Sigmoid colon (tissue), 7 donors: Measurements from ENCODE around the gene FUOM. TPM values are rescaled to one million over a fixed set of nuclear protein-coding genes. Genes with fewer than 3 reads are reported as not detected.
A peak's percentile ranks its signal among the peaks of the same experiment; 100 is the strongest.

ENCODE experiments used
- DNase-seq: peaks from one replicate; pipeline ENCODE4 v3.0.0-alpha.2; 2019
- H3K27ac ChIP-seq, 4 donors: fragments of 200-600 bp; sonication (generic); one replicate each; pipeline ENCODE4 v1.5.1; 2016 to 2019; ENCODE audit warnings: mild to moderate bottlenecking in 1 of 4
- H3K27me3 ChIP-seq, 3 donors: fragments of 200-600 bp; sonication (generic); one replicate each; pipeline ENCODE4 v1.5.1; 2019; ENCODE audit warnings: mild to moderate bottlenecking in 1 of 3
- H3K36me3 ChIP-seq, 4 donors: fragments of 200-600 bp; sonication (generic); one replicate each; pipeline ENCODE4 v1.5.1; 2016 to 2019
- H3K4me1 ChIP-seq, 4 donors: fragments of 200-600 bp; sonication (generic); one replicate each; pipeline ENCODE4 v1.5.1; 2017 to 2019
- H3K4me3 ChIP-seq, 4 donors: fragments of 200-600 bp; sonication (generic); one replicate each; pipeline ENCODE4 v1.5.1; 2017 to 2019; ENCODE audit warnings: mild to moderate bottlenecking in 2 of 4, moderate library complexity in 1 of 4
- H3K9me3 ChIP-seq, 4 donors: fragments of 200-600 bp in 3 of 4; sonication (generic) in 3 of 4; one replicate each; pipeline versions ENCODE4 v1.5.1 to v1.6.1; 2013 to 2019
- CTCF ChIP-seq, 4 experiments: fragments of 450-650 bp in 3 of 4; fragments of 200-600 bp in 1 of 4; IDR thresholded peaks; one replicate each; pipeline ENCODE4 v1.5.1; 2016 to 2019; ENCODE audit warnings: antibody characterized with exemption in 4 of 4, mild to moderate bottlenecking in 3 of 4, moderate library complexity in 2 of 4
- EP300 ChIP-seq, 4 donors: sonication (generic); formaldehyde crosslinking; IDR thresholded peaks; one replicate each; pipeline ENCODE4 v1.6.1; 2017; ENCODE audit warnings: antibody characterized with exemption in 4 of 4
- POLR2A ChIP-seq, 2 donors: fragments of 450-650 bp; IDR thresholded peaks; one replicate each; pipeline ENCODE4 v1.6.1; 2016; ENCODE audit warnings: antibody characterized with exemption in 2 of 2, mild to moderate bottlenecking in 2 of 2, moderate library complexity in 2 of 2
- POLR2AphosphoS5 ChIP-seq, 4 donors: sonication (generic); formaldehyde crosslinking; IDR thresholded peaks; one replicate each; pipeline ENCODE4 v1.6.1; 2017; ENCODE audit warnings: antibody characterized with exemption in 4 of 4
- WGBS, 2 donors: extraction: QIAGEN DNeasy Blood & Tissue Kit; methylation state at CpG; one replicate each; pipeline ENCODE4 v1.1.7; 2013; 5-methylcytosine and 5-hydroxymethylcytosine counted together
- intact Hi-C: fragments of 100-400 bp; cut with DNase I; formaldehyde crosslinking; loops from one replicate; pipeline ENCODE4 v1.15.1; 2023
- polyA plus RNA-seq, 3 donors: library from polyadenylated mRNA; stranded (reverse); fragments of 200-250 nt; gene quantifications; one replicate each; pipeline ENCODE4 v1.2.3, GENCODE V29; 2013
- total RNA-seq, 4 donors: library from RNA; depleted of rRNA; stranded (reverse); fragments of >200 nt; gene quantifications; one replicate each; pipeline ENCODE4 v1.1.0, GENCODE V29; 2016
- donor health status: healthy with polysubstance abuse.
- donor health status: Bipolar disorder and iron deficiency.
- donor health status: healthy.

Gene FUOM
- total and polyA plus RNA-seq, 7 donors, result 8.0 to 98.0 (median 25.7) TPM

GRCh38 chr10:133327651-133328357 is 30.0 kb downstream of the FUOM start:
- H3K4me1 ChIP-seq, result peaks cover 0 to 31% (median 25%) of the 10 kb centered on the region in 4 donors
- intact Hi-C loops, result loop anchor here (5.0 kb wide), 1 partner anchor 64 kb away; the partner anchor contains the start of gene MTG1
- no peaks in the 10 kb centered on the region for H3K9me3 ChIP-seq
- DNase-seq, result no peak
- no peaks in the 10 kb centered on the region for H3K36me3 ChIP-seq
- H3K27me3 ChIP-seq, result peaks cover 41 to 91% (median 67%) of the 10 kb centered on the region in 3 donors
- no peak for TF ChIP-seq EP300 (IDR thresholded peaks at IDR 0.05)
- TF ChIP-seq POLR2AphosphoS5 (IDR thresholded peaks at IDR 0.05), result no peak
- no peak for TF ChIP-seq CTCF (IDR thresholded peaks at IDR 0.05)
- no peak for TF ChIP-seq POLR2A (IDR thresholded peaks at IDR 0.05)
- no peak overlapping the region for H3K4me3 ChIP-seq
- no peak overlapping the region for H3K27ac ChIP-seq
- WGBS, 2 donors, result 27 to 51% methylated on average over 12 of the region's 12 CpGs

- peaks cover 0 to 31% (median 25%) of the 10 kb centered on the region in 4 donors for H3K4me1 ChIP-seq
- TF ChIP-seq POLR2AphosphoS5 (IDR thresholded peaks at IDR 0.05), result no peak
- TF ChIP-seq CTCF (IDR thresholded peaks at IDR 0.05), result no peak
- no peak for TF ChIP-seq EP300 (IDR thresholded peaks at IDR 0.05)
- no peak for TF ChIP-seq POLR2A (IDR thresholded peaks at IDR 0.05)
- intact Hi-C loops, result loop anchor here (5.0 kb wide), 1 partner anchor 65 kb away; the partner anchor contains the start of gene MTG1
- no peaks in the 10 kb centered on the region for H3K9me3 ChIP-seq
- 25 to 40% methylated on average over 28 of the region's 28 CpGs for WGBS, 2 donors
- peaks cover 40 to 85% (median 59%) of the 10 kb centered on the region in 3 donors for H3K27me3 ChIP-seq
- no peaks in the 10 kb centered on the region for H3K36me3 ChIP-seq
- no peak overlapping the region for H3K27ac ChIP-seq
- no peak for DNase-seq
- H3K4me3 ChIP-seq, result no peak overlapping the region
These were observed 30.8 kb downstream of the FUOM start for GRCh38 chr10:133326745-133327650.

- TF ChIP-seq EP300 (IDR thresholded peaks at IDR 0.05), result no peak
- TF ChIP-seq CTCF (IDR thresholded peaks at IDR 0.05), result no peak
- TF ChIP-seq POLR2A (IDR thresholded peaks at IDR 0.05), result no peak
- TF ChIP-seq POLR2AphosphoS5 (IDR thresholded peaks at IDR 0.05), result no peak
- no peak for DNase-seq
- no peaks in the 10 kb centered on the region for H3K9me3 ChIP-seq
- H3K4me3 ChIP-seq, result peak overlapping the region in 3 of 4 donors; percentile 35 to 50 (median 48)
- intact Hi-C loops, result loop anchor here (5.0 kb wide), 1 partner anchor 66 kb away; the partner anchor contains the start of gene MTG1
- no peak overlapping the region for H3K27ac ChIP-seq
- no peaks in the 10 kb centered on the region for H3K36me3 ChIP-seq
- peaks cover 38 to 78% (median 51%) of the 10 kb centered on the region in 3 donors for H3K27me3 ChIP-seq
- peaks cover 0 to 31% (median 25%) of the 10 kb centered on the region in 4 donors for H3K4me1 ChIP-seq
- WGBS, 2 donors, result 36 to 38% methylated on average over 9 of the region's 9 CpGs
These were observed 31.6 kb downstream of the FUOM start for GRCh38 chr10:133326223-133326551.

- H3K36me3 ChIP-seq, result no peaks in the 10 kb centered on the region
- H3K9me3 ChIP-seq, result no peaks in the 10 kb centered on the region
- H3K4me1 ChIP-seq, result peaks cover 0 to 31% (median 25%) of the 10 kb centered on the region in 4 donors
- peaks cover 38 to 78% (median 48%) of the 10 kb centered on the region in 3 donors for H3K27me3 ChIP-seq
- H3K4me3 ChIP-seq, result peak overlapping the region; percentile 15 to 50 (median 42)
- H3K27ac ChIP-seq, result peak overlapping the region in 1 of 4 donors; percentile 4
- TF ChIP-seq EP300 (IDR thresholded peaks at IDR 0.05), result no peak
- TF ChIP-seq POLR2AphosphoS5 (IDR thresholded peaks at IDR 0.05), result no peak
- no peak for TF ChIP-seq POLR2A (IDR thresholded peaks at IDR 0.05)
- no peak for TF ChIP-seq CTCF (IDR thresholded peaks at IDR 0.05)
- 2% methylated on average over 91 of the region's 91 CpGs for WGBS, 2 donors
- DNase-seq, result no peak
- intact Hi-C loops, result loop anchor here (5.0 kb wide), 1 partner anchor 67 kb away; the partner anchor contains the start of gene MTG1
These were observed 32.2 kb downstream of the FUOM start for GRCh38 chr10:133325440-133326222.
